Measurements from ENCODE around the gene ISYNA1. TPM values are rescaled to one million over a fixed set of nuclear protein-coding genes. Genes with fewer than 3 reads are reported as not detected.

The ISYNA1 gene
- total and polyA plus RNA-seq, 2 of the 8 experiments (the other 6 are each of a cell fraction or from before 2014, with no cell fraction given) = 207 to 264 TPM

DNA sequence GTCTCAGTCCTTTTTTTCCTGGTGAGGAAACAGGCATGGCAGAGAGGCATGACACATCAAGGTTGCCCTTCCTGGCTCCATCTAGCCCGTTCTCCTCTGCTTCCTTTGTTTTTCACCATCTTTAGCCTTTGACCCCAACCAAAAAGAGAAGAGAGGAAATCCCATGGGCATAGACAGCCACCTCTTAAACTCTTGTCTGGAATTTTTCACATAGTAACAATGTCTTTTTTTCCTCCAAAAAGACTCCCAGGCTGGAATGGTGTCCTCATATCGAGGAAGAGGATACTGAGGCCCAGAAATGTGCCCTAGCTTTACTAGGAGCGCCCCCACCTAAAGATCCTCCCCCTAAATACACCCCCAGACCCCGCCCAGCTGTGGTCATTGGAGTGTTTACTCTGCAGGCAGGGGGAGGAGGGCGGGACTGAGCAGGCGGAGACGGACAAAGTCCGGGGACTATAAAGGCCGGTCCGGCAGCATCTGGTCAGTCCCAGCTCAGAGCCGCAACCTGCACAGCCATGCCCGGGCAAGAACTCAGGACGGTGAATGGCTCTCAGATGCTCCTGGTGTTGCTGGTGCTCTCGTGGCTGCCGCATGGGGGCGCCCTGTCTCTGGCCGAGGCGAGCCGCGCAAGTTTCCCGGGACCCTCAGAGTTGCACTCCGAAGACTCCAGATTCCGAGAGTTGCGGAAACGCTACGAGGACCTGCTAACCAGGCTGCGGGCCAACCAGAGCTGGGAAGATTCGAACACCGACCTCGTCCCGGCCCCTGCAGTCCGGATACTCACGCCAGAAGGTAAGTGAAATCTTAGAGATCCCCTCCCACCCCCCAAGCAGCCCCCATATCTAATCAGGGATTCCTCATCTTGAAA, 52.0 kb downstream of the ISYNA1 start, which contains the start of gene GDF15 (continued):
- TF ChIP-seq, protein P1, sequence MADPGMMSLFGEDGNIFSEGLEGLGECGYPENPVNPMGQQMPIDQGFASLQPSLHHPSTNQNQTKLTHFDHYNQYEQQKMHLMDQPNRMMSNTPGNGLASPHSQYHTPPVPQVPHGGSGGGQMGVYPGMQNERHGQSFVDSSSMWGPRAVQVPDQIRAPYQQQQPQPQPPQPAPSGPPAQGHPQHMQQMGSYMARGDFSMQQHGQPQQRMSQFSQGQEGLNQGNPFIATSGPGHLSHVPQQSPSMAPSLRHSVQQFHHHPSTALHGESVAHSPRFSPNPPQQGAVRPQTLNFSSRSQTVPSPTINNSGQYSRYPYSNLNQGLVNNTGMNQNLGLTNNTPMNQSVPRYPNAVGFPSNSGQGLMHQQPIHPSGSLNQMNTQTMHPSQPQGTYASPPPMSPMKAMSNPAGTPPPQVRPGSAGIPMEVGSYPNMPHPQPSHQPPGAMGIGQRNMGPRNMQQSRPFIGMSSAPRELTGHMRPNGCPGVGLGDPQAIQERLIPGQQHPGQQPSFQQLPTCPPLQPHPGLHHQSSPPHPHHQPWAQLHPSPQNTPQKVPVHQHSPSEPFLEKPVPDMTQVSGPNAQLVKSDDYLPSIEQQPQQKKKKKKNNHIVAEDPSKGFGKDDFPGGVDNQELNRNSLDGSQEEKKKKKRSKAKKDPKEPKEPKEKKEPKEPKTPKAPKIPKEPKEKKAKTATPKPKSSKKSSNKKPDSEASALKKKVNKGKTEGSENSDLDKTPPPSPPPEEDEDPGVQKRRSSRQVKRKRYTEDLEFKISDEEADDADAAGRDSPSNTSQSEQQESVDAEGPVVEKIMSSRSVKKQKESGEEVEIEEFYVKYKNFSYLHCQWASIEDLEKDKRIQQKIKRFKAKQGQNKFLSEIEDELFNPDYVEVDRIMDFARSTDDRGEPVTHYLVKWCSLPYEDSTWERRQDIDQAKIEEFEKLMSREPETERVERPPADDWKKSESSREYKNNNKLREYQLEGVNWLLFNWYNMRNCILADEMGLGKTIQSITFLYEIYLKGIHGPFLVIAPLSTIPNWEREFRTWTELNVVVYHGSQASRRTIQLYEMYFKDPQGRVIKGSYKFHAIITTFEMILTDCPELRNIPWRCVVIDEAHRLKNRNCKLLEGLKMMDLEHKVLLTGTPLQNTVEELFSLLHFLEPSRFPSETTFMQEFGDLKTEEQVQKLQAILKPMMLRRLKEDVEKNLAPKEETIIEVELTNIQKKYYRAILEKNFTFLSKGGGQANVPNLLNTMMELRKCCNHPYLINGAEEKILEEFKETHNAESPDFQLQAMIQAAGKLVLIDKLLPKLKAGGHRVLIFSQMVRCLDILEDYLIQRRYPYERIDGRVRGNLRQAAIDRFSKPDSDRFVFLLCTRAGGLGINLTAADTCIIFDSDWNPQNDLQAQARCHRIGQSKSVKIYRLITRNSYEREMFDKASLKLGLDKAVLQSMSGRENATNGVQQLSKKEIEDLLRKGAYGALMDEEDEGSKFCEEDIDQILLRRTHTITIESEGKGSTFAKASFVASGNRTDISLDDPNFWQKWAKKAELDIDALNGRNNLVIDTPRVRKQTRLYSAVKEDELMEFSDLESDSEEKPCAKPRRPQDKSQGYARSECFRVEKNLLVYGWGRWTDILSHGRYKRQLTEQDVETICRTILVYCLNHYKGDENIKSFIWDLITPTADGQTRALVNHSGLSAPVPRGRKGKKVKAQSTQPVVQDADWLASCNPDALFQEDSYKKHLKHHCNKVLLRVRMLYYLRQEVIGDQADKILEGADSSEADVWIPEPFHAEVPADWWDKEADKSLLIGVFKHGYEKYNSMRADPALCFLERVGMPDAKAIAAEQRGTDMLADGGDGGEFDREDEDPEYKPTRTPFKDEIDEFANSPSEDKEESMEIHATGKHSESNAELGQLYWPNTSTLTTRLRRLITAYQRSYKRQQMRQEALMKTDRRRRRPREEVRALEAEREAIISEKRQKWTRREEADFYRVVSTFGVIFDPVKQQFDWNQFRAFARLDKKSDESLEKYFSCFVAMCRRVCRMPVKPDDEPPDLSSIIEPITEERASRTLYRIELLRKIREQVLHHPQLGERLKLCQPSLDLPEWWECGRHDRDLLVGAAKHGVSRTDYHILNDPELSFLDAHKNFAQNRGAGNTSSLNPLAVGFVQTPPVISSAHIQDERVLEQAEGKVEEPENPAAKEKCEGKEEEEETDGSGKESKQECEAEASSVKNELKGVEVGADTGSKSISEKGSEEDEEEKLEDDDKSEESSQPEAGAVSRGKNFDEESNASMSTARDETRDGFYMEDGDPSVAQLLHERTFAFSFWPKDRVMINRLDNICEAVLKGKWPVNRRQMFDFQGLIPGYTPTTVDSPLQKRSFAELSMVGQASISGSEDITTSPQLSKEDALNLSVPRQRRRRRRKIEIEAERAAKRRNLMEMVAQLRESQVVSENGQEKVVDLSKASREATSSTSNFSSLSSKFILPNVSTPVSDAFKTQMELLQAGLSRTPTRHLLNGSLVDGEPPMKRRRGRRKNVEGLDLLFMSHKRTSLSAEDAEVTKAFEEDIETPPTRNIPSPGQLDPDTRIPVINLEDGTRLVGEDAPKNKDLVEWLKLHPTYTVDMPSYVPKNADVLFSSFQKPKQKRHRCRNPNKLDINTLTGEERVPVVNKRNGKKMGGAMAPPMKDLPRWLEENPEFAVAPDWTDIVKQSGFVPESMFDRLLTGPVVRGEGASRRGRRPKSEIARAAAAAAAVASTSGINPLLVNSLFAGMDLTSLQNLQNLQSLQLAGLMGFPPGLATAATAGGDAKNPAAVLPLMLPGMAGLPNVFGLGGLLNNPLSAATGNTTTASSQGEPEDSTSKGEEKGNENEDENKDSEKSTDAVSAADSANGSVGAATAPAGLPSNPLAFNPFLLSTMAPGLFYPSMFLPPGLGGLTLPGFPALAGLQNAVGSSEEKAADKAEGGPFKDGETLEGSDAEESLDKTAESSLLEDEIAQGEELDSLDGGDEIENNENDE (IDR thresholded peaks at IDR 0.05; ENCODE audit: insufficient replicate concordance, low read length) = no peak
- TF ChIP-seq POU5F1 (IDR thresholded peaks at IDR 0.05; ENCODE audit: low read depth, low read length) (no peak), TAF7 (optimal IDR thresholded peaks at IDR 0.05; ENCODE audit: borderline replicate concordance, low read depth, low read length) (peak; percentile 33), CHD1 (IDR thresholded peaks at IDR 0.05; ENCODE audit: low read depth, low read length) (no peak), EGR1 (IDR thresholded peaks at IDR 0.05; ENCODE audit: borderline replicate concordance, low read depth, low read length) (no peak), POLR2AphosphoS5 (IDR thresholded peaks at IDR 0.05; ENCODE audit: low read depth, low read length) (peak; percentile 70; the same call in 1 of the 2 replicates), EZH2 (IDR thresholded peaks at IDR 0.05; ENCODE audit: low read depth, low read length, severe bottlenecking) (no peak), SUZ12 (IDR thresholded peaks at IDR 0.05; ENCODE audit: low read length) (no peak)
- TF ChIP-seq, protein P2, sequence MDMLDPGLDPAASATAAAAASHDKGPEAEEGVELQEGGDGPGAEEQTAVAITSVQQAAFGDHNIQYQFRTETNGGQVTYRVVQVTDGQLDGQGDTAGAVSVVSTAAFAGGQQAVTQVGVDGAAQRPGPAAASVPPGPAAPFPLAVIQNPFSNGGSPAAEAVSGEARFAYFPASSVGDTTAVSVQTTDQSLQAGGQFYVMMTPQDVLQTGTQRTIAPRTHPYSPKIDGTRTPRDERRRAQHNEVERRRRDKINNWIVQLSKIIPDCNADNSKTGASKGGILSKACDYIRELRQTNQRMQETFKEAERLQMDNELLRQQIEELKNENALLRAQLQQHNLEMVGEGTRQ (IDR thresholded peaks at IDR 0.05; ENCODE audit: low read length) = no peak
